Measurements from ENCODE around the gene RAB11FIP4.

RAB11FIP4 gene

GRCh38 chr17:31587462-31587861 is 196.0 kb downstream of the RAB11FIP4 start:
- no peak for DNase-seq (ENCODE audit: low read depth in 2 of 2)

All from fibroblast of skin of left quadriceps (primary cell).